ENCODE data around the gene RBM28. TPM values are rescaled to one million over a fixed set of nuclear protein-coding genes. Genes with fewer than 3 reads are reported as not detected.

The RBM28 gene
- total RNA-seq, 2 experiments from 2014 or later = 55.0 to 55.2 TPM

GRCh38 chr7:128255271-128255670, 88.4 kb downstream of the RBM28 start:
- POLR2A ChIA-PET = no interaction called here

GRCh38 chr7:128254470-128254869, 89.2 kb downstream of the RBM28 start:
- DNase-seq (no peak), ATAC-seq (no peak)
- CTCF ChIA-PET = no interaction called here
- POLR2A ChIA-PET = no interaction called here
- H3K27ac Mint-ChIP-seq = no peak overlapping the region
- H3K4me1 Mint-ChIP-seq = no peaks in the 10 kb centered on the region
- intact Hi-C loops (cut with DNase I, micrococcal nuclease) = no loop called here
- peaks cover 1% of the 10 kb centered on the region for H3K27me3 Mint-ChIP-seq
- H3K9me3 Mint-ChIP-seq (ENCODE audit: low read depth) = no peaks in the 10 kb centered on the region
- no peaks in the 10 kb centered on the region for H3K36me3 Mint-ChIP-seq (ENCODE audit: low read depth)
- H3K4me3 Mint-ChIP-seq = no peak overlapping the region

More at GRCh38 chr7:128255271-128255670, 88.4 kb downstream of the RBM28 start:
- no peaks in the 10 kb centered on the region for H3K9me3 Mint-ChIP-seq (ENCODE audit: low read depth)
- ATAC-seq = no peak
- intact Hi-C loops (cut with DNase I, micrococcal nuclease) = no loop called here
- H3K4me1 Mint-ChIP-seq = no peaks in the 10 kb centered on the region
- H3K27ac Mint-ChIP-seq = no peak overlapping the region
- no peaks in the 10 kb centered on the region for H3K36me3 Mint-ChIP-seq (ENCODE audit: low read depth)
- DNase-seq = no peak
- CTCF ChIA-PET = interaction anchor here (0.6 kb wide), 1 partner anchor 48 kb away, joined by 3 read pairs; no protein-coding TSS in a partner anchor
- no peak overlapping the region for H3K4me3 Mint-ChIP-seq
- H3K27me3 Mint-ChIP-seq = no peaks in the 10 kb centered on the region

GRCh38 chr7:128253701-128254100, 90.0 kb downstream of the RBM28 start:
- DNase-seq (no peak), ATAC-seq (no peak)
- H3K4me3 Mint-ChIP-seq = no peak overlapping the region
- peaks cover 3% of the 10 kb centered on the region for H3K27me3 Mint-ChIP-seq
- H3K27ac Mint-ChIP-seq = no peak overlapping the region
- H3K4me1 Mint-ChIP-seq = no peaks in the 10 kb centered on the region
- ChIA-PET CTCF (interaction anchor here (0.6 kb wide), 1 partner anchor 9 kb away, joined by 4 read pairs; no protein-coding TSS in a partner anchor), POLR2A (no interaction called here)
- no peaks in the 10 kb centered on the region for H3K9me3 Mint-ChIP-seq (ENCODE audit: low read depth)
- no peaks in the 10 kb centered on the region for H3K36me3 Mint-ChIP-seq (ENCODE audit: low read depth)
- intact Hi-C loops (cut with DNase I, micrococcal nuclease) = no loop called here

- DNase-seq (no peak), ATAC-seq (no peak)
- Mint-ChIP-seq H3K9me3 (ENCODE audit: low read depth) (no peaks in the 10 kb centered on the region), H3K4me1 (no peaks in the 10 kb centered on the region), H3K36me3 (ENCODE audit: low read depth) (no peaks in the 10 kb centered on the region), H3K4me3 (no peak overlapping the region), H3K27ac (no peak overlapping the region), H3K27me3 (peaks cover 3% of the 10 kb centered on the region)
- ChIA-PET POLR2A (no interaction called here), CTCF (no interaction called here)
- intact Hi-C loops (cut with DNase I, micrococcal nuclease) = no loop called here
Measured at GRCh38 chr7:128251337-128251736, 92.4 kb downstream of the RBM28 start.

Other genes with a start within 250 kb of the RBM28 start
- gene LEP, start 102.6 kb downstream of the RBM28 start, total RNA-seq = not detected
- gene PRRT4, start 17.8 kb upstream of the RBM28 start, total RNA-seq = under 1 TPM; 0.23 to 0.39 TPM
- gene IMPDH1, start 66.1 kb upstream of the RBM28 start, total RNA-seq = 10 to 100 TPM; 59.0 to 60.7 TPM
- 100 to 1,000 TPM; 227 to 309 TPM for gene HILPDA, start 112.0 kb upstream of the RBM28 start, total RNA-seq
- 10 to 100 TPM; 36.1 to 40.3 TPM for gene METTL2B, start 132.8 kb upstream of the RBM28 start, total RNA-seq

All from activated CD4-positive, alpha-beta T cell treated with anti-CD3 and anti-CD28 coated beads for 36 hours (primary cell).